Measurements from ENCODE around the gene GNL3. TPM values are rescaled to one million over a fixed set of nuclear protein-coding genes. Genes with fewer than 3 reads are reported as not detected.
A peak's percentile ranks its signal among the peaks of the same experiment; 100 is the strongest.

The GNL3 gene
- total and polyA plus RNA-seq, 8 donors: 22.4 to 65.6 (median 51.0) TPM

DNA sequence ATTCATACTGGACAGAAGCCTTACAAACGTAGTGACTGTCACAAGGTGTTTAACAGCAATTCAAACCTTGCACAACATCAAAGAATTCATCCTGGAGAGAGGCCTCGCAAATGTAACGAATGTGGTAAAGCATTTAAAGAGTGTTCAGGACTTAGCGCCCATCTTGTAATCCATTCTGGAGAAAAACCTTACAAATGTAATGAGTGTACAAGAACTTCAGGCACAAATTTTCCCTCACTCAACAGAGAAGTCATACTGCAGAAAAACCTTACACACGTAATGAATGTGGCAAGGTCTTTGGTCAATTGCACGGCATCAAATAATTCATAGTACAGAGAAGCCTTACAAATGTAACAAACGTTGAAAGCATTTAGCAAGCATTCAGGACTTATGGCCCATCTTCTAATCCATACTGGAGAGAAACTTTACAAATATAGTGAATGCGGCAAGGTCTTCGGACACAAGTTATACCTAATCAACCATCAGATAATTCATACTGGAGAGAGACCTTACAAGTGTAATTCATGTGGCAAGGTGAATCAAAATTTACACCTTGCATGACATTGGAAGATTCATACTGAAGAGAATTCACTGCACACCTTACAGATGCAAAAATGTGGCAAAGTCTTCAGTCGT lies 47.5 kb downstream of the GNL3 start:
- H3K4me1 ChIP-seq: no peaks in the 10 kb centered on the region
- intact Hi-C loops (cut with DNase I): no loop called here
- DNase-seq: no peak
- H3K27ac ChIP-seq: no peak overlapping the region
- no peak for FAIRE-seq
- no peaks in the 10 kb centered on the region for H3K9me3 ChIP-seq
- H3K27me3 ChIP-seq: no peaks in the 10 kb centered on the region
- H3K36me3 ChIP-seq: peaks cover 0 to 25% (median 0%) of the 10 kb centered on the region in 3 donors
- TF ChIP-seq, protein P1, sequence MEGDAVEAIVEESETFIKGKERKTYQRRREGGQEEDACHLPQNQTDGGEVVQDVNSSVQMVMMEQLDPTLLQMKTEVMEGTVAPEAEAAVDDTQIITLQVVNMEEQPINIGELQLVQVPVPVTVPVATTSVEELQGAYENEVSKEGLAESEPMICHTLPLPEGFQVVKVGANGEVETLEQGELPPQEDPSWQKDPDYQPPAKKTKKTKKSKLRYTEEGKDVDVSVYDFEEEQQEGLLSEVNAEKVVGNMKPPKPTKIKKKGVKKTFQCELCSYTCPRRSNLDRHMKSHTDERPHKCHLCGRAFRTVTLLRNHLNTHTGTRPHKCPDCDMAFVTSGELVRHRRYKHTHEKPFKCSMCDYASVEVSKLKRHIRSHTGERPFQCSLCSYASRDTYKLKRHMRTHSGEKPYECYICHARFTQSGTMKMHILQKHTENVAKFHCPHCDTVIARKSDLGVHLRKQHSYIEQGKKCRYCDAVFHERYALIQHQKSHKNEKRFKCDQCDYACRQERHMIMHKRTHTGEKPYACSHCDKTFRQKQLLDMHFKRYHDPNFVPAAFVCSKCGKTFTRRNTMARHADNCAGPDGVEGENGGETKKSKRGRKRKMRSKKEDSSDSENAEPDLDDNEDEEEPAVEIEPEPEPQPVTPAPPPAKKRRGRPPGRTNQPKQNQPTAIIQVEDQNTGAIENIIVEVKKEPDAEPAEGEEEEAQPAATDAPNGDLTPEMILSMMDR (IDR thresholded peaks at IDR 0.05): no peak
- 83 to 84% methylated on average over 10 of the region's 10 CpGs for WGBS, 2 donors
- no peak for ATAC-seq
- H3K4me3 ChIP-seq: no peak overlapping the region

DNA sequence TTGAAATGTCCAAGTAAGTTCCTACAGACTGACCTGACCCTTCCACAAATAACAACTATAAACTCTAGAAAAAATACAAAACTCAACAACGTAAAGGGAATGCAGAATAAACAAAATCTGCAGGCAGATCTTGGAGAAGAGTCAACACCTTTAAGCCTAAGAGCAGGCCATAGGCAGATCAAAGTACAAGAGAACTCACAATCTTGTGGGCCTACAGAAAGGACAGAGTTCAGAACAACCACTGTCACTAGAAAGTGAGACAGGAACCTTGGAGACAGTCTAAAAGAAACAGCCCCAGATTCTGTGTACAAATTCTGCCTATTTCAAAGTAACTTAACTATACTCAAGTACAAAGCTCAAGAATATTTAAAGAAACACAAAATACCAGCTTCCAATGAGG lies 53.9 kb downstream of the GNL3 start:
- DNase-seq: no peak
- H3K4me1 ChIP-seq: peaks cover 0 to 4% (median 0%) of the 10 kb centered on the region in 3 donors
- H3K27me3 ChIP-seq: no peaks in the 10 kb centered on the region
- no peak for FAIRE-seq
- no peak for ATAC-seq
- H3K36me3 ChIP-seq: peaks cover 0 to 27% (median 5%) of the 10 kb centered on the region in 3 donors
- H3K9me3 ChIP-seq: no peaks in the 10 kb centered on the region
- H3K4me3 ChIP-seq: no peak overlapping the region
- no peak overlapping the region for H3K27ac ChIP-seq
- TF ChIP-seq, protein P1 (IDR thresholded peaks at IDR 0.05): no peak
- 66% methylated on average over 1 of the region's 1 CpG for WGBS, 2 donors
- intact Hi-C loops (cut with DNase I): no loop called here

DNA sequence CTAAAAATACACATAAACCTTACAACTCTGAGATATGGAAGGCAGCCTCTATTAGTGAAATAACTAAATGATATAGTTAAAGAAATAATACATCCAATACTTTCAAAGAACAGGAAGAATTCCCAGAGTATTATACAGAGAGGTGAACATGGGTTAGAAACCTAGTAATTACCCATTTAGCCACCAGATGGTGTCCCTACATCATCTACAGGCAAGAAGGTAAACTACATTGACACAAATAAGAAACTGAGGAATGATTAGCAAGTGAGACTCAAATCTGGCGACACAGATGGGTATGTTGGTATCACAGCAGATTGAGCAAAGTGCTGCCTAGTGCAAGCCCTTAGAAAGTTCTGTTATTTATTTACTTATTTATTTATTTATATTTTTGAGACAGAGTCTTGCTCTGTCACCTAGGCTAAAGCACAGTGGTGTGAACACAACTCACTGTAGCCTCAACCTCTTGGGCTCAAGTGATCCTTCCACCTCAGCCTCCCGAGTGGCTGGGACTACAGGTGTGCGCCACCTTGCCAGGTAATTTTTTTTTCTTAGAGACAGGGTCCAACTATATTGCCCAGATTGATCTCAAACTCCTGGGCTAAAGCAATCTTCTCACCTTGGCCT lies 56.7 kb downstream of the GNL3 start:
- no peaks in the 10 kb centered on the region for H3K27me3 ChIP-seq
- DNase-seq: no peak
- H3K36me3 ChIP-seq: peaks cover 4 to 54% (median 5%) of the 10 kb centered on the region in 3 donors
- H3K9me3 ChIP-seq: no peaks in the 10 kb centered on the region
- peak in 3 of 4 donors; percentile 75 to 81 (median 78) for ATAC-seq
- peaks cover 0 to 4% (median 0%) of the 10 kb centered on the region in 3 donors for H3K4me1 ChIP-seq
- TF ChIP-seq, protein P1 (IDR thresholded peaks at IDR 0.05): peak in 3 of 4 donors; percentile 9 to 44 (median 12)
- H3K27ac ChIP-seq: peak overlapping the region in 1 of 4 donors; percentile 7
- peak; percentile 60 for FAIRE-seq
- intact Hi-C loops (cut with DNase I): no loop called here
- 73 to 78% methylated on average over 3 of the region's 3 CpGs for WGBS, 2 donors
- H3K4me3 ChIP-seq: no peak overlapping the region

DNA sequence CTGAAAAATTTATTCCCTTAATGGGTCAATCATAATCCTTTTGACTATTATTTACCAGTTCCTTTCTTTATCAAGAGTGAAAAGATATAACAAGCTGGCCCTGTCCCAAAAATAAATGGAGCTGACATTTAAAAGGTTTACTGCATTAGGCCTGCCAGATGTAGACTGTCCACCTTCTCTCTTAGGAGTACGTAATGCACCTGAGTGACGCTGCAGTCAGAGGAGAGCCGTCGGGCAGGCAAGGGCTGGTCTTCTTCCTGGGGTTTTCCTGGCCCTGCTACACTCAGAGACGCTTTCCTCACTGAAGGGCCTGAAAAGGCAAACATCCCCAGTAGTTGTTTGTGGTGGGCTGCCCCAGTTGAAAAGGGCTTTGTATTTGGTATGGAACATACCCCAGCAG lies 57.3 kb downstream of the GNL3 start:
- peak overlapping the region in 2 of 4 donors; percentile 7 to 12 for H3K27ac ChIP-seq

More for the DNA sequence above, 57.3 kb downstream of the GNL3 start:
- TF ChIP-seq, protein P1 (IDR thresholded peaks at IDR 0.05): no peak
- Histone ChIP-seq H3K27me3 (no peaks in the 10 kb centered on the region), H3K4me3 (no peak overlapping the region), H3K4me1 (peaks cover 0 to 4% (median 0%) of the 10 kb centered on the region in 3 donors), H3K9me3 (no peaks in the 10 kb centered on the region), H3K36me3 (peaks cover 4 to 52% (median 5%) of the 10 kb centered on the region in 3 donors)
- peak; percentile 63 to 88 (median 76) for ATAC-seq
- FAIRE-seq: no peak
- DNase-seq: no peak
- WGBS, 2 donors: 35 to 45% methylated on average over 5 of the region's 5 CpGs
- intact Hi-C loops (cut with DNase I): no loop called here

All from pancreas (tissue), 10 donors.